Esophagus (tissue), 2 donors: Measurements from ENCODE around the gene PTPRE. TPM values are rescaled to one million over a fixed set of nuclear protein-coding genes. Genes with fewer than 3 reads are reported as not detected.

Experiments
- H3K27ac ChIP-seq, 2 donors: one replicate each; pipeline ENCODE4 v1.5.1; 2013; ENCODE audit warnings: low read depth in 2 of 2, mild to moderate bottlenecking in 2 of 2, inconsistent platforms in 1 of 2, low read length in 1 of 2, moderate library complexity in 1 of 2
- H3K27me3 ChIP-seq, 2 donors: one replicate each; pipeline ENCODE4 v1.6.1; 2013; ENCODE audit warnings: low read length in 2 of 2, control low read depth in 1 of 2, mild to moderate bottlenecking in 1 of 2; ENCODE audit not compliant: insufficient read depth in 2 of 2, control insufficient read depth in 1 of 2
- H3K36me3 ChIP-seq, 2 donors: one replicate each; pipeline ENCODE4 v1.6.1; 2013; ENCODE audit warnings: low read length in 1 of 2; ENCODE audit not compliant: control insufficient read depth in 2 of 2, insufficient read depth in 2 of 2
- H3K4me1 ChIP-seq, 2 donors: one replicate each; pipeline ENCODE4 v1.6.1; 2013; ENCODE audit warnings: low read length in 1 of 2; ENCODE audit not compliant: control insufficient read depth in 2 of 2, insufficient read depth in 2 of 2
- H3K4me3 ChIP-seq, 2 donors: one replicate each; pipeline ENCODE4 v1.5.1; 2013; ENCODE audit warnings: low read length in 2 of 2, mild to moderate bottlenecking in 2 of 2, low read depth in 1 of 2, moderate library complexity in 1 of 2
- H3K9me3 ChIP-seq, 2 donors: one replicate each; pipeline ENCODE4 v1.6.1; 2013; ENCODE audit warnings: mild to moderate bottlenecking in 2 of 2, low read depth in 1 of 2, low read length in 1 of 2, moderate library complexity in 1 of 2; ENCODE audit not compliant: control insufficient read depth in 2 of 2, insufficient read depth in 1 of 2
- WGBS, 2 donors: extraction: QIAGEN DNeasy Blood & Tissue Kit; methylation state at CpG; one replicate each; pipeline ENCODE4 v1.1.7; 2013; 5-methylcytosine and 5-hydroxymethylcytosine counted together
- polyA plus RNA-seq, 2 donors: library from polyadenylated mRNA; stranded (reverse); fragments of 200-250 nt; gene quantifications; one replicate each; pipeline ENCODE4 v1.2.3, GENCODE V29; 2013
- donor health status: healthy with polysubstance abuse.
- donor health status: Bipolar disorder and iron deficiency.

Gene PTPRE
- polyA plus RNA-seq, 2 donors = 3.8 to 5.5 TPM

DNA sequence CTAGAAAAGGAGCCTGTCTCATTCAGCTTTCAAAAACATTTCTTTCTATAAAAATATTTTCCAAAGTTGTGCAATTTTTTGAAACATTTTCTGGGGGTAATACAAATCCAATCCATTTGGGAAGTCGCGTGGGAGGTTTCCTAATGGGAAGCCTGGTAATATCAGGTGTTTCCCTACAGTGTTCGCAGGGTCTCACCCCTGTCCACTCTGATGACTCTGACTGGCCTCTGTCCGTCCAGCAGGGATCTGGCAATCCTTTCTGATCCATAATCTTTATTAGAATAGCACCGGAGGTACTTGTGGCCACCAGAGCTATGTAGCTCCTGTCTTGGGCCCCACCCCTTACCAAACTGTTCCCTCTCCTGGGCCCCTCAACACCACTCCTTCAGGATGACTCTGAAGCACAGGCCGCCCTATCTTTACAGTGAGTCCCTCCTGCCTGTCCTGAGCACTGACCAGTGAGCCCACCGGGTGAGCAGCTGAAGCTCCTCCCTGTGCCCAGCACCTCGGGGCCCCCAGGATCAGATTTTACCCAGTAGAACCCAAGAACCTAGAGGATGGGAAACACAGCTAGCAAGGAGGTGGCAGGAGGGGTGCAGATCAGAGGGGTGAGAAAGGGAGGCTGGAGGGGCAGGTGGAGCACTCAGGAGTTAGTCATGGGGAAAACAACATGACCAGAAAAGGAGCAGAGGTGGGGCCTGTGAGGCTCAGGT, 84.8 kb downstream of the PTPRE start:
- Histone ChIP-seq H3K4me3 (no peak overlapping the region), H3K27ac (peak overlapping the region; percentile 8 to 51), H3K36me3 (no peaks in the 10 kb centered on the region), H3K9me3 (no peaks in the 10 kb centered on the region), H3K27me3 (no peaks in the 10 kb centered on the region), H3K4me1 (peaks cover 0 to 2% of the 10 kb centered on the region in 2 donors)
- 71 to 75% methylated on average over 8 of the region's 8 CpGs for WGBS, 2 donors

DNA sequence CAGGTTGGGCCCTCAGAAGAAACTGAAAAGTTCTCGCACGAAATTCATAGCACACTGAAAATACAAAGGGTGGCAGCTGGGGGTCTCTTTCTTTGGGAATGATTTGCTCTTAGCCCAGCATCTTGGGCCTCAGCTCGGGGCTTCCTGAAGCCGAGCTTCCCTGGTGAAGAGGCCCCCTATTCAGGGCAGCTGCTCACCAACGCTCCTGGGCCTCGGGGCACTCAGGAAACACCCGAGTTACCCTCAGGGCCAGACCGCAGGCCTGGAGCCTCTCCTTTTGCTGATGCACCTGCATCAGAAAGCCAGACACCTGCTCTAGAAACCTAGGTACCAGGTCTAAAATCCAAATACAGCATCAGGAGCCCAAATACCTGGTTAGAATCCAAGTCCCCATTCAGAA, 85.5 kb downstream of the PTPRE start:
- Histone ChIP-seq H3K27me3 (no peaks in the 10 kb centered on the region), H3K27ac (no peak overlapping the region), H3K4me1 (peaks cover 0 to 2% of the 10 kb centered on the region in 2 donors), H3K4me3 (no peak overlapping the region), H3K36me3 (no peaks in the 10 kb centered on the region), H3K9me3 (no peaks in the 10 kb centered on the region)
- WGBS, 2 donors = 74 to 77% methylated on average over 8 of the region's 8 CpGs

DNA sequence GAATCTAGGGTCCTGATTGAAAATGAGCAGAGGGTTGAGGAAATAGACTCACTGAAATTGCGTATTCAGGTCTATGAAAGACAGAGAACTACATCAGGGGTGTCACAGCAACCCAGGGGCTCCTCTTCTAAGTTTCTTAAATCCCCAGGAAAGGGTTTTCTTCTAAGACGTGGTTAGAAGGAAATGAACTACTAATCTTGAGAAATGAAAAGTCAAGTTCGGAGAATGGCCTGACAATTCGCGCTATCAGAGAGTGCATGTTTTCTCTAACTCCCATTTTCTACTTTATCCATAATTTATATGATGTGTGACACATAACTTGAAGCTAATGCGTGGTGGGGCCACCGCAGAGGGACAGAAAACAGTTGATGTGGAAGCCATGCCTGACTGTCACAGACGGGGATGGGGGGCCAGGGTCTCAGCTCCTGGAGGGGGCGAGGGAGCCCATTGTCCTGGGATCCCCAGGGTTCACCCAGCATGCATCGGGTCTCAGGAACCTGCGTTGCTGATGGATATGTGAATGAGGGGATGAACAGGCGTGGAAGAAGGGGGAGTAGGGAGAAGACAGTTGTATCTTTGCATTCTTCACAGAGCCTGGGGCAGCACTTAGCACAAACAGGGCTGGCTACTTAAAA, 86.3 kb downstream of the PTPRE start:
- Histone ChIP-seq H3K4me1 (peaks cover 0 to 2% of the 10 kb centered on the region in 2 donors), H3K9me3 (no peaks in the 10 kb centered on the region), H3K4me3 (no peak overlapping the region), H3K36me3 (no peaks in the 10 kb centered on the region), H3K27me3 (no peaks in the 10 kb centered on the region), H3K27ac (no peak overlapping the region)
- 87 to 88% methylated on average over 12 of the region's 12 CpGs for WGBS, 2 donors

DNA sequence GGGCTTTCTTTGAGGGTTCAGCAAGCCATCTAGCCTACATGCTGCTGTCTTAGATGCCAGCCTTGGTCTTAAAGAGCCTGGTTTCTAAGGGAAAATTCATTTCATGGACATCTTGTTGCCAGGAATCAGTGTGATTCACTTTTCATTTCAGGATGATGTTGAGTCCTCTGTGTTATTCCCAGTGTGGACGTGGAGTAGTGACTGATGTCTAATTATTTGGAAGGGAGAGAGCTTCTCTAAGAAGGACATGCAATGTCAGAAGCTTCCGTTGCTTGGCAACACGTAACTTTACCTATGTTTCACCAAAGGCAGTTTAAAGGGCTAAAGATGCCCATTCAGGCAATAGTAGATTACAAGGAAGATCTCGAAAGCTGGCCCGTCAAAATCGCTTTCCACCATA, 89.0 kb downstream of the PTPRE start:
- Histone ChIP-seq H3K4me3 (no peak overlapping the region), H3K9me3 (no peaks in the 10 kb centered on the region), H3K27ac (no peak overlapping the region), H3K4me1 (peaks cover 0 to 2% of the 10 kb centered on the region in 2 donors), H3K27me3 (no peaks in the 10 kb centered on the region), H3K36me3 (no peaks in the 10 kb centered on the region)
- WGBS, 2 donors = 88 to 92% methylated on average over 6 of the region's 6 CpGs

DNA sequence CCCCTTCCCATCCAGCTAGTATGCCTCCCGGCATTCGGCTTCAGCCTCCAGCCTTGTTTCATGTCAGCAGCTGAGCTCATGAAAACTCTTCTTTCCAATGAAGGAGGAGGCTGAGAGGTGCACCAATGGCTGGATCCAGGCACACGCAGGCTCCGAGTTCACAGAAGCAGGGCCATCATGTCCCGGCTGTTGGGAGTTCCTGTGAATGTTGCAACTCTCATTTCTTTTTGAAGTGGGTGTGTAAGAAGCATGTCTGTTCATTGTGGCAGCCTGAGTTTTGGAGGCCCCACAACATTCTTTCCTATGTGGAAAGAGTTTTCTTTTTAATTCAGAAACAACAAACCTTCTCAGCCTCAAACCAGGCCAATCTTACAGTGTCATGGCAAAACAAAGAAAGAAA, 89.7 kb downstream of the PTPRE start:
- WGBS, 2 donors = 70% methylated on average over 5 of the region's 5 CpGs
- H3K4me3 ChIP-seq = no peak overlapping the region
- peaks cover 0 to 2% of the 10 kb centered on the region in 2 donors for H3K4me1 ChIP-seq
- H3K36me3 ChIP-seq = no peaks in the 10 kb centered on the region
- H3K27ac ChIP-seq = no peak overlapping the region
- no peaks in the 10 kb centered on the region for H3K9me3 ChIP-seq
- H3K27me3 ChIP-seq = no peaks in the 10 kb centered on the region

DNA sequence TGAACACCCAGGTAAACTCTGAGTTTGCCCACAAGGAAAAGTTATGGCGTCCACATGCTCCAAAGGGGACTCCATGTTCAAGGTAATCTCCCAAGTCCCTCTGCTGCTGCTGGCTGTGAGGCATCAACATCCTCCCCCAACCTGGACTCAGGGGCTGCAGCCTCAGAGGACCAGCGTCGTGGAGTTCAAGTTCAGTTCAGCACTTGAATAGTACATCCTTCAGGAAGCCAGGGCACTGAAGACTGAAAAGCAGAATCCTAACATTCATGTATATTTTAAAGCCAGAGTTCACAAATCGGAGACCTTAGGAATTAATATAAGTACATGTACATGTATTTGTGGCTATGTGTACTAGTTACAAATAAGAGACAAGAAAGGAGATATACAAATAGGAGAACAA, 90.4 kb downstream of the PTPRE start:
- no peaks in the 10 kb centered on the region for H3K36me3 ChIP-seq
- no peaks in the 10 kb centered on the region for H3K27me3 ChIP-seq
- 63 to 69% methylated on average over 4 of the region's 4 CpGs for WGBS, 2 donors
- no peaks in the 10 kb centered on the region for H3K9me3 ChIP-seq
- H3K4me3 ChIP-seq = no peak overlapping the region
- no peaks in the 10 kb centered on the region for H3K4me1 ChIP-seq
- no peak overlapping the region for H3K27ac ChIP-seq

DNA sequence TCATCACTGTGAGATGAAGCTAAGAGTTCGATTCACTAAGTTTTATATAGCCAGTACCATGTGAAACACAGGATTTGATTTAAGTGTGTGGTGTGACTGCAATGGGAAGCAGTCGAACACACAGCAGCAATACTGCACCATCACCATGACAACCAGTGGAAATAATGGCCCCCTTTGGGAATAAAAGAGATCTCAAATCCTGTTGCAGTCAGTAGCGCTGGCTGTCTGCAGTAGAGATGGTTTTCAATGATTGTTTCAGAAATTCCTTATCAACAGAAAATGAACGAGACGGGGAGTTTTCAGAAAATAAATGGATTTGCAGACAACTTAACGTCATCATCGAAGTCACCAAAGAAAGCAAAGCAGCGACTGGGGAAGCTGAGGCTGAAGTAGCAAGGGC, 91.0 kb downstream of the PTPRE start:
- no peaks in the 10 kb centered on the region for H3K4me1 ChIP-seq
- no peak overlapping the region for H3K27ac ChIP-seq
- H3K9me3 ChIP-seq = no peaks in the 10 kb centered on the region
- 65 to 69% methylated on average over 8 of the region's 8 CpGs for WGBS, 2 donors
- H3K4me3 ChIP-seq = no peak overlapping the region
- no peaks in the 10 kb centered on the region for H3K27me3 ChIP-seq
- no peaks in the 10 kb centered on the region for H3K36me3 ChIP-seq

DNA sequence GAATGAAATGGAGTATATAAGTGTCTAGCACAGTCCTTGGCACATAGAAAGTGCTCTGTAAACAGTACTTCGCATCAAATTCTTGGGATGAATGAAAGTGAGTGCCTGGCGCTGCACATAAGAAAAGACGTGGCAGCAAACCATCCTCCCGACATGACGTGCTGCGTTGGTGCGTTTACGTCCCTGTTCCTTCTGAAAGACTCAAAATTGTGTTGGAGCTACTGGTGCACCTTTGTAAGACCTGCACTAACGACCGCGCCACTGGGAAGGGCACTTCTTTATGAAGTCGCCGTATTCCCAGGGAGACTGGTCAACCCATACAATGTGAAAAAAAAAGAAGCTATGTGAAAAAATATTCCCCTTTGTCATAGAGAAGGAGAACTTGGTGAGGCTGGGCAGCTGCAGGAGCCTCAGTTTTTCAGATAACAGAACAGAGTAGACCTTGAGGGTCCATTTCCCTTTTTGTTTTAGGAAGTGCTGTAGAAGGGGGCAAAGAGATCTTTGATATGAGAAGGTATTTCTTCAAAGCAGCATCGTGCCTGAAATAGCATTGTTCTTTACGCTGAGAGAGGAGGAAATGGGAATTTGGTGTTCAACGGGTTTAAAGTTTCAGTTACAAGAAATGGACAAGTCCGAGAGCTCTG, 91.7 kb downstream of the PTPRE start:
- Histone ChIP-seq H3K27me3 (no peaks in the 10 kb centered on the region), H3K27ac (no peak overlapping the region), H3K4me3 (no peak overlapping the region), H3K36me3 (no peaks in the 10 kb centered on the region), H3K4me1 (no peaks in the 10 kb centered on the region), H3K9me3 (no peaks in the 10 kb centered on the region)
- 81 to 83% methylated on average over 17 of the region's 17 CpGs for WGBS, 2 donors

DNA sequence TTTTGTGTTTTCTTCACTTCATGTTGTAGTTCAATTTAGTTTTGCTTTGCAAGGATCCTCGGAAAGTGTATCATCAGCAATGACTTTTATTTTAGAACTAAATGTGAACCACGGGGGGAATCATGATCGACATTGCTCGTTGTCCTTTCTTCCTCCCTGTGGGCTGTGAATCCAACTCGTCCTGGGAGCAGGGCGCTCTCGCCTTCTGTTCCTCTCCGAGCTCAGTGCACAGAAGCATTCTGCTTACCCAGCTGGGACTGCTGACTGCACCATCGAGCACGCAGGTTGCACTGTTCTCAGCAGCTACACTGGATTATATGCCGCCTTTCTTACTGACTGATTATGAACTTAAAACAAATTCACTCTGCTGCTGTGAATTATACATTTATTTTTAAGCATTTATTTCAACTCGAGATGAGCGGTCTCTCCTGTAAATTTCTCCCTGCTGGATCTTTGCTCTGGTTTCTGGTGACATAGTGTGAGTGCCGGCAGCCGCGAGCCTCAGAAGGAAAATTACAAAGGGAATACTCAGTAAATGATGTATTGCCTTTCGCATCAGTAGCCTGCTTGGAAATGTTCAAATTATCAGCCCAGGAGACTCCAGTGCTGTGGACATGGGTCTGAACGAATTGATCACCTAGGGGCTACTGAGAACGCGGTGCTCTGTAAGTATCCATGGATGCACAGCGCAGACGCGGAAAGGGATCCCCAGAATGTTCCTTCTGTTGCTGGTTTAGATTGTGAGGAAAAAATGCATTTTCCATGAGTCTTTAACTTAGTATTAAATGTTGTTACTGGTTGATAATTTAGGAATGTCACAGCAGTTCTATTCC, 92.6 kb downstream of the PTPRE start:
- Histone ChIP-seq H3K4me3 (no peak overlapping the region), H3K36me3 (no peaks in the 10 kb centered on the region), H3K27me3 (no peaks in the 10 kb centered on the region), H3K9me3 (no peaks in the 10 kb centered on the region), H3K4me1 (no peaks in the 10 kb centered on the region), H3K27ac (no peak overlapping the region)
- 79% methylated on average over 23 of the region's 23 CpGs for WGBS, 2 donors
